ENCODE measurements around the gene CFAP126. TPM values are rescaled to one million over a fixed set of nuclear protein-coding genes. Genes with fewer than 3 reads are reported as not detected.
"Not testable (repeated sequence)": the region's sequence is repeated elsewhere in the genome, so short reads cannot be mapped to it uniquely, and the experiment has no call there.

The CFAP126 gene
- total RNA-seq, 1 donor from 2014 or later, result not detected

GRCh38 chr1:161404051-161404597 lies 36.4 kb upstream of the CFAP126 start:
- intact Hi-C loops (cut with DNase I), result loop anchor here (5.0 kb wide), 1 partner anchor 118 kb away; the partner anchor contains the start of gene HSPA6
- Histone ChIP-seq H3K27me3 (no peaks in the 10 kb centered on the region), H3K4me3 (no peak overlapping the region), H3K4me1 (peaks cover 0 to 3% of the 10 kb centered on the region in 2 donors), H3K27ac (no peak overlapping the region), H3K9me3 (no peaks in the 10 kb centered on the region), H3K36me3 (no peaks in the 10 kb centered on the region)
- TF ChIP-seq, protein P1, sequence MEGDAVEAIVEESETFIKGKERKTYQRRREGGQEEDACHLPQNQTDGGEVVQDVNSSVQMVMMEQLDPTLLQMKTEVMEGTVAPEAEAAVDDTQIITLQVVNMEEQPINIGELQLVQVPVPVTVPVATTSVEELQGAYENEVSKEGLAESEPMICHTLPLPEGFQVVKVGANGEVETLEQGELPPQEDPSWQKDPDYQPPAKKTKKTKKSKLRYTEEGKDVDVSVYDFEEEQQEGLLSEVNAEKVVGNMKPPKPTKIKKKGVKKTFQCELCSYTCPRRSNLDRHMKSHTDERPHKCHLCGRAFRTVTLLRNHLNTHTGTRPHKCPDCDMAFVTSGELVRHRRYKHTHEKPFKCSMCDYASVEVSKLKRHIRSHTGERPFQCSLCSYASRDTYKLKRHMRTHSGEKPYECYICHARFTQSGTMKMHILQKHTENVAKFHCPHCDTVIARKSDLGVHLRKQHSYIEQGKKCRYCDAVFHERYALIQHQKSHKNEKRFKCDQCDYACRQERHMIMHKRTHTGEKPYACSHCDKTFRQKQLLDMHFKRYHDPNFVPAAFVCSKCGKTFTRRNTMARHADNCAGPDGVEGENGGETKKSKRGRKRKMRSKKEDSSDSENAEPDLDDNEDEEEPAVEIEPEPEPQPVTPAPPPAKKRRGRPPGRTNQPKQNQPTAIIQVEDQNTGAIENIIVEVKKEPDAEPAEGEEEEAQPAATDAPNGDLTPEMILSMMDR (IDR thresholded peaks at IDR 0.05), result no peak
- no peak for DNase-seq (ENCODE audit: low spot score in 2 of 2)

GRCh38 chr1:161402446-161402845 lies 34.8 kb upstream of the CFAP126 start:
- no peak for DNase-seq (ENCODE audit: low spot score in 2 of 2)
- H3K27ac ChIP-seq, result no peak overlapping the region
- peaks cover 0 to 8% of the 10 kb centered on the region in 2 donors for H3K4me1 ChIP-seq
- no peak overlapping the region for H3K4me3 ChIP-seq
- H3K9me3 ChIP-seq, result no peaks in the 10 kb centered on the region
- intact Hi-C loops (cut with DNase I), result loop anchor here (5.0 kb wide), 1 partner anchor 120 kb away; the partner anchor contains the start of gene HSPA6
- no peaks in the 10 kb centered on the region for H3K36me3 ChIP-seq
- TF ChIP-seq, protein P1 (IDR thresholded peaks at IDR 0.05), result no peak
- no peaks in the 10 kb centered on the region for H3K27me3 ChIP-seq

- no peaks in the 10 kb centered on the region for H3K27me3 ChIP-seq
- intact Hi-C loops (cut with DNase I), result loop anchor here (1.0 to 10.0 kb wide), 6 partner anchors 9 to 1475 kb away; partner anchors contain the start of genes DUSP12, PEA15, TAGLN2 and USF1
- H3K4me1 ChIP-seq, result peaks cover 0 to 8% of the 10 kb centered on the region in 2 donors
- no peaks in the 10 kb centered on the region for H3K9me3 ChIP-seq
- peak overlapping the region; percentile 78 to 86 for H3K4me3 ChIP-seq
- TF ChIP-seq, protein P1 (IDR thresholded peaks at IDR 0.05), result peak in 2 of 3 experiments; percentile 34 to 35
- H3K27ac ChIP-seq, result peak overlapping the region; percentile 100
- no peaks in the 10 kb centered on the region for H3K36me3 ChIP-seq
- DNase-seq (ENCODE audit: low spot score in 2 of 2), result peak; percentile 69 to 95
Measured at GRCh38 chr1:161399257-161399998, 31.8 kb upstream of the CFAP126 start.

GRCh38 chr1:161398900-161399256 lies 31.2 kb upstream of the CFAP126 start:
- H3K9me3 ChIP-seq, result no peaks in the 10 kb centered on the region
- H3K4me3 ChIP-seq, result peak overlapping the region; percentile 78 to 86
- peak overlapping the region; percentile 100 for H3K27ac ChIP-seq
- TF ChIP-seq, protein P1 (IDR thresholded peaks at IDR 0.05), result no peak
- no peaks in the 10 kb centered on the region for H3K36me3 ChIP-seq
- peaks cover 0 to 8% of the 10 kb centered on the region in 2 donors for H3K4me1 ChIP-seq
- intact Hi-C loops (cut with DNase I), result loop anchor here (1.0 to 10.0 kb wide), 6 partner anchors 9 to 1474 kb away; partner anchors contain the start of genes DUSP12, PEA15, TAGLN2 and USF1
- DNase-seq (ENCODE audit: low spot score in 2 of 2), result no peak
- H3K27me3 ChIP-seq, result no peaks in the 10 kb centered on the region

GRCh38 chr1:161397038-161397437 lies 29.4 kb upstream of the CFAP126 start:
- H3K9me3 ChIP-seq; H3K36me3 ChIP-seq; H3K27me3 ChIP-seq; DNase-seq (ENCODE audit: low spot score in 2 of 2); H3K4me1 ChIP-seq; H3K27ac ChIP-seq; H3K4me3 ChIP-seq: not testable (repeated sequence)
- intact Hi-C loops (cut with DNase I), result loop anchor here (5.0 to 10.0 kb wide), 4 partner anchors 350 to 1472 kb away; partner anchors contain the start of genes DUSP12, PEA15, TAGLN2 and USF1

GRCh38 chr1:161393151-161393550 lies 25.5 kb upstream of the CFAP126 start:
- H3K4me3 ChIP-seq, result no peak overlapping the region
- intact Hi-C loops (cut with DNase I), result loop anchor here (10.0 kb wide), 3 partner anchors 348 to 1468 kb away; partner anchors contain the start of genes PEA15, TAGLN2 and USF1
- no peaks in the 10 kb centered on the region for H3K27me3 ChIP-seq
- H3K36me3 ChIP-seq, result no peaks in the 10 kb centered on the region
- no peak for DNase-seq (ENCODE audit: low spot score in 2 of 2)
- H3K9me3 ChIP-seq, result no peaks in the 10 kb centered on the region
- H3K4me1 ChIP-seq, result peaks cover 0 to 4% of the 10 kb centered on the region in 2 donors
- TF ChIP-seq, protein P1 (IDR thresholded peaks at IDR 0.05), result no peak
- no peak overlapping the region for H3K27ac ChIP-seq

Measured in ascending aorta (tissue), 2 donors.